Kidney (tissue), 14 donors: ENCODE data around the gene USP37. TPM values are rescaled to one million over a fixed set of nuclear protein-coding genes. Genes with fewer than 3 reads are reported as not detected.

Experiments used
- DNase-seq, 5 donors: peaks; one replicate each; pipeline ENCODE4 v3.0.0-alpha.2; 2013 to 2020
- FAIRE-seq: peaks from 2 replicates; lab custom pipeline; 2012; peaks lifted over from hg19 to GRCh38; lab: Jason Lieb, UNC
- H3K27ac ChIP-seq, 2 donors: one replicate each; pipeline ENCODE4 v1.7.0; 2013; ENCODE audit warnings: low read depth in 2 of 2, low read length in 2 of 2, inconsistent platforms in 1 of 2
- H3K27me3 ChIP-seq: one replicate; pipeline ENCODE4 v1.7.1; 2013; ENCODE audit warnings: low read length, inconsistent platforms; ENCODE audit not compliant: control insufficient read depth, insufficient read depth
- H3K36me3 ChIP-seq, 3 donors: one replicate each; pipeline versions ENCODE4 v1.7.0 to v1.7.1; 2013; ENCODE audit warnings: low read length in 3 of 3, control low read depth in 1 of 3, inconsistent platforms in 1 of 3; ENCODE audit not compliant: insufficient read depth in 3 of 3, control insufficient read depth in 2 of 3
- H3K4me1 ChIP-seq, 3 donors: one replicate each; pipeline versions ENCODE4 v1.7.0 to v1.7.1; 2013; ENCODE audit warnings: low read length in 3 of 3, inconsistent platforms in 1 of 3, low read depth in 1 of 3; ENCODE audit not compliant: control insufficient read depth in 2 of 3, insufficient read depth in 2 of 3
- H3K4me3 ChIP-seq, 3 donors: one replicate each; pipeline versions ENCODE4 v1.7.0 to v1.8.1; 2013; ENCODE audit warnings: low read length in 3 of 3, control low read depth in 1 of 3, inconsistent platforms in 1 of 3
- H3K9ac ChIP-seq, 3 donors: one replicate each; pipeline versions ENCODE4 v1.7.0 to v1.7.1; 2013; ENCODE audit warnings: low read length in 3 of 3, control low read depth in 1 of 3, inconsistent platforms in 1 of 3
- H3K9me3 ChIP-seq, 3 donors: one replicate each; pipeline versions ENCODE4 v1.7.0 to v1.7.1; 2013; ENCODE audit warnings: low read length in 3 of 3, control low read depth in 1 of 3, inconsistent platforms in 1 of 3; ENCODE audit not compliant: control insufficient read depth in 2 of 3, insufficient read depth in 1 of 3
- intact Hi-C: fragments of 100-400 bp; cut with DNase I; formaldehyde crosslinking; loops from one replicate; pipeline ENCODE4 v1.11.1; 2022
- polyA plus RNA-seq: library from polyadenylated mRNA; stranded (reverse); fragments of 350-450 nt; fragmentation: Illumina TruSeq; extraction: RNeasy Lipid Tissue Mini Kit (QIAGEN cat#74804); gene quantifications from one replicate; pipeline ENCODE4 v1.2.3, GENCODE V29; 2014; ENCODE audit warnings: low read depth, low replicate concordance; ENCODE audit not compliant: insufficient read depth
- total RNA-seq: library from RNA; stranded (reverse); fragmentation: NEBNext Ultra II Directional; extraction: Animal tissue kit (Norgen Biotek cat#: 25700); gene quantifications from one replicate; pipeline ENCODE4 v1.2.1, GENCODE V29; 2021
- TF ChIP-seq, protein P1 (sequence below): IDR thresholded peaks from 3 replicates; pipeline ENCODE4 v1.5.1; 2012; ENCODE audit warnings: mild to moderate bottlenecking, moderate library complexity, borderline replicate concordance; ENCODE audit not compliant: insufficient read depth; ENCODE audit errors: extremely low read depth
- donor health status: control.
- donor health status: control.
- donor health status: control.
- donor health status: control.
- donor health status: control.
- donor health status: DM: yes; HTN: yes; CAD: no.
- donor health status: Normal renal cell carcinoma (clear cell type).

USP37 gene
- total and polyA plus RNA-seq, 2 donors from 2014 or later = 1.8 to 13.5 TPM

DNA sequence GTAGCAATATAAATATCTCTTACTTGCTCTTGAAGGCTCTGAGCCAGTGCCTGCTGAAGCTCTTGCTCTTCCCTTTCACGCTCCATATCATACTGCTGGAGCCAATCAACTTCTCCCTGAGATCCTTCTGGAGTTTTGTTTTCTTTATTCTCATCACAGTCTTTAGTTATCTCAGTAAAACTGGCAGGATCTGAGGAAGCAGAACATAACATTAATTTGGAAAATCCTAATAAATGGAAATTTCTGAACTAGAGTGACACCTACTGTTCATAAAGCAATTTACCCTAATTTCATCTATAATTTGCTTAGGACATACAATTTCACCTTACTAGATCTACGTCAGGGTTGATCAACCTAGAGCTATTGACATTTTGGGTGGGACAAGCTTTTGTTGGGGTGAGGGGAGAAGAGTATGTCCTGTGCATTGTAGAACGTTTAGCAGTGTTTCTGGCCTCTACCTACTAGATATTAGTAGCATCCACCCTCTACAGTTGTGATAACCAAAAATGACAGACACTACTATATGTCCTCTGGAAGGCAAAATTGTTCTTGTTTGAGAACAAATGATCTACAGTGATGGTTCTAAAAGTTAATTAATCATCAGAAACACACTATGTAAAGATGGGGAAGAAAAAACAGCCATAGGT lies 102.0 kb downstream of the USP37 start:
- DNase-seq = peak in 2 of 5 donors; percentile 31 to 52
- H3K9ac ChIP-seq = no peak overlapping the region
- H3K27ac ChIP-seq = no peak overlapping the region
- H3K9me3 ChIP-seq = no peaks in the 10 kb centered on the region
- H3K36me3 ChIP-seq = peaks cover 0 to 4% (median 0%) of the 10 kb centered on the region in 3 donors
- no peaks in the 10 kb centered on the region for H3K27me3 ChIP-seq
- FAIRE-seq = peak; percentile 42
- TF ChIP-seq, protein P1, sequence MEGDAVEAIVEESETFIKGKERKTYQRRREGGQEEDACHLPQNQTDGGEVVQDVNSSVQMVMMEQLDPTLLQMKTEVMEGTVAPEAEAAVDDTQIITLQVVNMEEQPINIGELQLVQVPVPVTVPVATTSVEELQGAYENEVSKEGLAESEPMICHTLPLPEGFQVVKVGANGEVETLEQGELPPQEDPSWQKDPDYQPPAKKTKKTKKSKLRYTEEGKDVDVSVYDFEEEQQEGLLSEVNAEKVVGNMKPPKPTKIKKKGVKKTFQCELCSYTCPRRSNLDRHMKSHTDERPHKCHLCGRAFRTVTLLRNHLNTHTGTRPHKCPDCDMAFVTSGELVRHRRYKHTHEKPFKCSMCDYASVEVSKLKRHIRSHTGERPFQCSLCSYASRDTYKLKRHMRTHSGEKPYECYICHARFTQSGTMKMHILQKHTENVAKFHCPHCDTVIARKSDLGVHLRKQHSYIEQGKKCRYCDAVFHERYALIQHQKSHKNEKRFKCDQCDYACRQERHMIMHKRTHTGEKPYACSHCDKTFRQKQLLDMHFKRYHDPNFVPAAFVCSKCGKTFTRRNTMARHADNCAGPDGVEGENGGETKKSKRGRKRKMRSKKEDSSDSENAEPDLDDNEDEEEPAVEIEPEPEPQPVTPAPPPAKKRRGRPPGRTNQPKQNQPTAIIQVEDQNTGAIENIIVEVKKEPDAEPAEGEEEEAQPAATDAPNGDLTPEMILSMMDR = peak; percentile 48
- intact Hi-C loops = loop anchor here (10.0 kb wide), 1 partner anchor 191 kb away; the partner anchor contains the start of genes AAMP and PNKD
- no peak overlapping the region for H3K4me3 ChIP-seq
- H3K4me1 ChIP-seq = no peaks in the 10 kb centered on the region

DNA sequence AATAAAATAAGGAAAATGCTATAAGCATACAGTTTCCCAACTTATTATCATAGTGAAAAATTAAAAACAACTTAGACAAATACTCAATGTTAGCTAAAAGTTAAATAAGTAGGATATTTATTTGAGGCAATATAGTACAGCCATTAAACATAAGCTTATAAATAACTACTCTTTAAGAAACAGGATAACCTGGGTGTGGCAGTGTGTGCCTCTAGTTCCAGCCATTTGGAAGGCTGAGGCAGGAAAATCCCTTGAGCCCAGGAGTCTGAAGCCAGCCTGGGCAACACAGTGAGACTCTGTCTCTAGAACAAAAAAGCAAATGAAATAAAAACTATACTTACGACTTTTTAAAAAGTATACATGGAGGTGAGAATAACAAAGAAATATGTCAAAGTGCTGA lies 109.6 kb downstream of the USP37 start:
- TF ChIP-seq, protein P1 = no peak
- no peak for DNase-seq
- Histone ChIP-seq H3K27me3 (no peaks in the 10 kb centered on the region), H3K36me3 (peaks cover 9 to 10% (median 10%) of the 10 kb centered on the region in 3 donors), H3K9ac (no peak overlapping the region), H3K27ac (no peak overlapping the region), H3K4me3 (no peak overlapping the region), H3K4me1 (no peaks in the 10 kb centered on the region), H3K9me3 (no peaks in the 10 kb centered on the region)
- intact Hi-C loops = no loop called here
- FAIRE-seq = no peak

DNA sequence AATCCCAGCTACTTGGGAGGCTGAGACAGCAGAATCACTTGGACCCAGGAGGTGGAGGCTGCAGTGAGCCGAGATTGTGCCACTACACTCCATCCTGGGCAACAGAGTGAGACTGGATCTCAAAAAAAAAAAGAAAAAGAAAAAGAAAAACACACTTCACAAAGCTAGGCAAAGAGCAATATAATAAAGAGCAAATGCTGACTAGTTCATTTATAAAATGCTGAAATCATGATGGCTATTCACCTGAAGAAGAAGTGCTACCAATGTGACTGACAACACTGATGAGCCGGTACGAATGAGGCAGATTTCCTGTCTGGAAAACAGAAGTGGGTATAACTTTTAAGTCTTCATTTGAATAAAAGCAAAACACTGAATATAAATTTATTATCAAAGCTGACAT lies 111.3 kb downstream of the USP37 start:
- no peaks in the 10 kb centered on the region for H3K27me3 ChIP-seq
- FAIRE-seq (no peak), DNase-seq (no peak)
- peaks cover 8 to 12% (median 9%) of the 10 kb centered on the region in 3 donors for H3K36me3 ChIP-seq
- intact Hi-C loops = no loop called here
- H3K4me1 ChIP-seq = no peaks in the 10 kb centered on the region
- TF ChIP-seq, protein P1 = no peak
- H3K9ac ChIP-seq = no peak overlapping the region
- H3K4me3 ChIP-seq = no peak overlapping the region
- no peaks in the 10 kb centered on the region for H3K9me3 ChIP-seq
- no peak overlapping the region for H3K27ac ChIP-seq

DNA sequence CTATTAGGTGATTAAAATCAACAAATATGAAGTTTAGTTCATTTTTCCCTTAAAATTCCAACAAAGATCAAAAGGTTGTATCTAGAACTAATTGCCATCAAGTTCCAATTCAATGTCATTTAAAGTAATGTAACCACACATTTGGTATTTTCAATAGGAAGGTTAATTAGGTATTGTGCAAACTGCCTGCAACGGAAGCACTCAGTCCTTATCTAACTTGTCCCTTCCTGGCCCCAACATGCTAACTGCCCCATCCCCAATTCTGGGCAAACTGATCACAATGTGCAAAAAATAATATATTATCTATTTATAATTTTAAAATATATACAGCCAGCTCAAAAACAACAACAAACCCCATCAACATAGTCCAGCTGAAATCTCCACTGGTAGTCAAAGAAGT lies 116.1 kb downstream of the USP37 start:
- DNase-seq = no peak
- no peaks in the 10 kb centered on the region for H3K27me3 ChIP-seq
- no peak overlapping the region for H3K27ac ChIP-seq
- H3K9me3 ChIP-seq = no peaks in the 10 kb centered on the region
- no peak overlapping the region for H3K4me3 ChIP-seq
- no peak overlapping the region for H3K9ac ChIP-seq
- no peaks in the 10 kb centered on the region for H3K4me1 ChIP-seq
- peaks cover 5 to 14% (median 14%) of the 10 kb centered on the region in 3 donors for H3K36me3 ChIP-seq
- no peak for FAIRE-seq
- intact Hi-C loops = no loop called here
- TF ChIP-seq, protein P1 = no peak
